SK-N-SH (cell line): ENCODE measurements around the gene IFNAR1. TPM values are rescaled to one million over a fixed set of nuclear protein-coding genes. Genes with fewer than 3 reads are reported as not detected.

Source experiments
- CTCF ChIA-PET: fragments of 300-600, 350-600 bp; formaldehyde crosslinking; extraction: SDS; loops from one replicate; lab custom pipeline; 2021; lab: Yijun Ruan, JAX
- POLR2A ChIA-PET: fragments of 350-600 bp; sonication (Branson Sonifier 250); formaldehyde crosslinking; extraction: SDS; loops from one replicate; lab custom pipeline; 2020; ENCODE audit warnings: antibody characterized with exemption, inconsistent platforms; lab: Yijun Ruan, JAX
- DNase-seq: peaks from one replicate; pipeline ENCODE4 v3.0.0; 2012
- H2AFZ ChIP-seq: fragments of 200-600 bp; sonication (generic); 2 replicates; pipeline ENCODE4 v1.8.1; 2016; ENCODE audit warnings: antibody characterized with exemption, mild to moderate bottlenecking, low read depth
- H3F3A ChIP-seq: fragments of 200-600 bp; sonication (generic); replicated peaks from 2 replicates; pipeline ENCODE3; 2016; ENCODE audit warnings: antibody characterized with exemption, mild to moderate bottlenecking; ENCODE audit not compliant: insufficient read depth
- H3K27ac ChIP-seq, 2 experiments: fragments of 200-500 bp in 1 of 2; fragments of 200-600 bp in 1 of 2; sonication (Bioruptor generic) in 1 of 2; sonication (generic), shearing (Covaris generic) in 1 of 2; 2 replicates each; pipeline versions ENCODE4 v1.5.1 to v1.6.1; 2014 to 2016; ENCODE audit warnings: low read depth in 2 of 2, inconsistent platforms in 1 of 2, low read length in 1 of 2, mild to moderate bottlenecking in 1 of 2, mixed read lengths in 1 of 2
- H3K27me3 ChIP-seq: fragments of 200-600 bp; sonication (generic), shearing (Covaris generic); 2 replicates; pipeline ENCODE4 v1.6.1; 2016; ENCODE audit warnings: mixed run types; ENCODE audit not compliant: insufficient read depth
- H3K36me3 ChIP-seq, 2 experiments: fragments of 200-500 bp in 1 of 2; fragments of 200-600 bp in 1 of 2; sonication (Bioruptor generic) in 1 of 2; sonication (generic) in 1 of 2; replicated peaks in 1 of 2; 2 replicates each; pipeline versions ENCODE3 to v1.5.1; 2014 to 2016; ENCODE audit warnings: low read length in 1 of 2, mild to moderate bottlenecking in 1 of 2; ENCODE audit not compliant: insufficient read depth in 2 of 2, control insufficient read depth in 1 of 2
- H3K4me1 ChIP-seq, 2 experiments: fragments of 200-500 bp in 1 of 2; fragments of 200-600 bp in 1 of 2; sonication (Bioruptor generic) in 1 of 2; sonication (generic), shearing (Covaris generic) in 1 of 2; 2 replicates each; pipeline versions ENCODE4 v1.5.1 to v1.6.1; 2014 to 2016; ENCODE audit warnings: low read depth in 1 of 2, low read length in 1 of 2, mixed run types in 1 of 2; ENCODE audit not compliant: insufficient read depth in 2 of 2, control insufficient read depth in 1 of 2
- H3K4me2 ChIP-seq: fragments of 200-600 bp; sonication (generic), shearing (Covaris generic); 2 replicates; pipeline ENCODE4 v1.6.1; 2017; ENCODE audit warnings: mixed run types
- H3K4me3 ChIP-seq, 2 experiments: fragments of 200-500 bp in 1 of 2; fragments of 200-600 bp in 1 of 2; sonication (Bioruptor generic) in 1 of 2; sonication (generic), shearing (Covaris generic) in 1 of 2; 2 replicates each; pipeline versions ENCODE4 v1.5.1 to v1.8.1; 2014 to 2016; ENCODE audit warnings: low read depth in 2 of 2, inconsistent platforms in 1 of 2, low read length in 1 of 2, mild to moderate bottlenecking in 1 of 2, mixed read lengths in 1 of 2, moderate library complexity in 1 of 2
- H3K79me2 ChIP-seq: fragments of 200-600 bp; sonication (generic); 2 replicates; pipeline ENCODE4 v1.8.1; 2017; ENCODE audit warnings: mild to moderate bottlenecking; ENCODE audit not compliant: insufficient read depth
- H3K9ac ChIP-seq: fragments of 200-600 bp; sonication (generic); 2 replicates; pipeline ENCODE4 v1.6.1; 2017; ENCODE audit warnings: mixed run types
- H3K9me2 ChIP-seq: fragments of 200-600 bp; sonication (generic); 2 replicates; pipeline ENCODE4 v1.6.1; 2017; ENCODE audit warnings: mixed run types
- H3K9me3 ChIP-seq: fragments of 200-600 bp; sonication (generic); 2 replicates; pipeline ENCODE4 v1.6.1; 2017; ENCODE audit warnings: mixed run types, mild to moderate bottlenecking, moderate library complexity
- H4K20me1 ChIP-seq: fragments of 200-600 bp; sonication (generic); 2 replicates; pipeline ENCODE4 v1.6.1; 2017; ENCODE audit warnings: mild to moderate bottlenecking, mixed run types; ENCODE audit not compliant: insufficient read depth
- FOSL2 ChIP-seq: IDR thresholded peaks from 2 replicates; pipeline ENCODE4 v1.4.0; 2012; ENCODE audit warnings: low read depth, mild to moderate bottlenecking, moderate library complexity, borderline replicate concordance
- FOXJ3 ChIP-seq: sonication (generic); formaldehyde crosslinking; IDR thresholded peaks from 2 replicates; pipeline ENCODE4 v1.5.1; 2020; ENCODE audit warnings: mild to moderate bottlenecking, missing genetic modification reagents
- FOXM1 ChIP-seq: IDR thresholded peaks from 2 replicates; pipeline ENCODE4 v1.4.0; 2012; ENCODE audit warnings: low read depth, mild to moderate bottlenecking
- GABPA ChIP-seq: IDR thresholded peaks from 2 replicates; pipeline ENCODE4 v1.4.0; 2012; ENCODE audit warnings: low read depth, mild to moderate bottlenecking
- GATA2 ChIP-seq: sonication (generic); formaldehyde crosslinking; IDR thresholded peaks from 2 replicates; pipeline ENCODE4 v1.5.0; 2020; ENCODE audit warnings: mild to moderate bottlenecking, missing genetic modification reagents
- MXI1 ChIP-seq: IDR thresholded peaks from 2 replicates; pipeline ENCODE4 v1.6.1; 2012; ENCODE audit warnings: mild to moderate bottlenecking, low read depth, low read length, improper control_type of control experiment
- NFIC ChIP-seq: IDR thresholded peaks from 2 replicates; pipeline ENCODE4 v1.4.0; 2012; ENCODE audit warnings: borderline replicate concordance
- RAD21 ChIP-seq: IDR thresholded peaks from 2 replicates; pipeline ENCODE4 v1.6.1; 2012; ENCODE audit warnings: mild to moderate bottlenecking, low read length
- SMC3 ChIP-seq: IDR thresholded peaks from 2 replicates; pipeline ENCODE4 v1.6.1; 2012; ENCODE audit warnings: low read depth, low read length, improper control_type of control experiment
- WGBS: methylation state at CpG from one replicate; pipeline ENCODE4 v1.1.6; 2017; ENCODE audit warnings: low lambda C conversion rate; 5-methylcytosine and 5-hydroxymethylcytosine counted together
- polyA plus RNA-seq, 3 experiments: library from polyadenylated mRNA; depleted of rRNA; stranded (reverse); fragments of >200 nt; gene quantifications; 2 replicates each; pipeline ENCODE4 v1.2.3, GENCODE V29; 2012
- TF ChIP-seq, protein P1 (sequence below): IDR thresholded peaks from 2 replicates; pipeline ENCODE4 v1.4.0; 2012; ENCODE audit warnings: low read depth, borderline replicate concordance
- TF ChIP-seq, protein P2 (sequence below): fragments of 200-600 bp; sonication (generic); IDR thresholded peaks from 2 replicates; pipeline ENCODE4 v1.6.1; 2017; ENCODE audit warnings: antibody characterized with exemption, mild to moderate bottlenecking, moderate library complexity
- TF ChIP-seq, protein P3 (sequence below): fragments of 150-350 bp; IDR thresholded peaks from 2 replicates; pipeline ENCODE4 v1.6.1; 2017; ENCODE audit warnings: antibody characterized with exemption, low read length, low read depth, borderline replicate concordance

Gene IFNAR1
- polyA plus RNA-seq, 1 of the 3 experiments (the other 2 are of a cell fraction): 12.2 TPM

DNA sequence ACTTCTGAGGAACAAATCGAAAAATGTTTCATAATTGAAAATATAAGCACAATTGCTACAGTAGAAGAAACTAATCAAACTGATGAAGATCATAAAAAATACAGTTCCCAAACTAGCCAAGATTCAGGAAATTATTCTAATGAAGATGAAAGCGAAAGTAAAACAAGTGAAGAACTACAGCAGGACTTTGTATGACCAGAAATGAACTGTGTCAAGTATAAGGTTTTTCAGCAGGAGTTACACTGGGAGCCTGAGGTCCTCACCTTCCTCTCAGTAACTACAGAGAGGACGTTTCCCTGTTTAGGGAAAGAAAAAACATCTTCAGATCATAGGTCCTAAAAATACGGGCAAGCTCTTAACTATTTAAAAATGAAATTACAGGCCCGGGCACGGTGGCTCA lies 30.6 kb downstream of the IFNAR1 start:
- no peaks in the 10 kb centered on the region for H3K27me3 ChIP-seq
- no peaks in the 10 kb centered on the region for H3K79me2 ChIP-seq
- ChIA-PET POLR2A (no interaction called here), CTCF (interaction anchor here (0.6 kb wide), 1 partner anchor 1334 kb away, joined by 3 read pairs; no protein-coding TSS in a partner anchor)
- H2AFZ ChIP-seq: no peak overlapping the region
- no peak overlapping the region for H3K9ac ChIP-seq
- H3K4me1 ChIP-seq: no peaks in the 10 kb centered on the region
- H4K20me1 ChIP-seq: no peaks in the 10 kb centered on the region
- H3K27ac ChIP-seq: no peak overlapping the region
- peaks cover 11% of the 10 kb centered on the region for H3F3A ChIP-seq
- no peaks in the 10 kb centered on the region for H3K9me2 ChIP-seq
- peaks cover 33 to 38% of the 10 kb centered on the region in 2 experiments for H3K36me3 ChIP-seq
- TF ChIP-seq, protein P1, sequence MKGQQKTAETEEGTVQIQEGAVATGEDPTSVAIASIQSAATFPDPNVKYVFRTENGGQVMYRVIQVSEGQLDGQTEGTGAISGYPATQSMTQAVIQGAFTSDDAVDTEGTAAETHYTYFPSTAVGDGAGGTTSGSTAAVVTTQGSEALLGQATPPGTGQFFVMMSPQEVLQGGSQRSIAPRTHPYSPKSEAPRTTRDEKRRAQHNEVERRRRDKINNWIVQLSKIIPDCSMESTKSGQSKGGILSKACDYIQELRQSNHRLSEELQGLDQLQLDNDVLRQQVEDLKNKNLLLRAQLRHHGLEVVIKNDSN: no peak
- TF ChIP-seq FOXM1: no peak
- TF ChIP-seq, protein P2, sequence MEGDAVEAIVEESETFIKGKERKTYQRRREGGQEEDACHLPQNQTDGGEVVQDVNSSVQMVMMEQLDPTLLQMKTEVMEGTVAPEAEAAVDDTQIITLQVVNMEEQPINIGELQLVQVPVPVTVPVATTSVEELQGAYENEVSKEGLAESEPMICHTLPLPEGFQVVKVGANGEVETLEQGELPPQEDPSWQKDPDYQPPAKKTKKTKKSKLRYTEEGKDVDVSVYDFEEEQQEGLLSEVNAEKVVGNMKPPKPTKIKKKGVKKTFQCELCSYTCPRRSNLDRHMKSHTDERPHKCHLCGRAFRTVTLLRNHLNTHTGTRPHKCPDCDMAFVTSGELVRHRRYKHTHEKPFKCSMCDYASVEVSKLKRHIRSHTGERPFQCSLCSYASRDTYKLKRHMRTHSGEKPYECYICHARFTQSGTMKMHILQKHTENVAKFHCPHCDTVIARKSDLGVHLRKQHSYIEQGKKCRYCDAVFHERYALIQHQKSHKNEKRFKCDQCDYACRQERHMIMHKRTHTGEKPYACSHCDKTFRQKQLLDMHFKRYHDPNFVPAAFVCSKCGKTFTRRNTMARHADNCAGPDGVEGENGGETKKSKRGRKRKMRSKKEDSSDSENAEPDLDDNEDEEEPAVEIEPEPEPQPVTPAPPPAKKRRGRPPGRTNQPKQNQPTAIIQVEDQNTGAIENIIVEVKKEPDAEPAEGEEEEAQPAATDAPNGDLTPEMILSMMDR: no peak
- no peak for TF ChIP-seq GATA2 (CRISPR knock-in tag)
- no peak for TF ChIP-seq FOXJ3 (CRISPR knock-in tag)
- no peak for TF ChIP-seq SMC3
- no peak for TF ChIP-seq FOSL2
- no peak for TF ChIP-seq GABPA
- no peak overlapping the region for H3K4me2 ChIP-seq
- WGBS: 94% methylated on average over 6 of the region's 6 CpGs
- H3K9me3 ChIP-seq: no peaks in the 10 kb centered on the region
- DNase-seq: no peak
- no peak overlapping the region for H3K4me3 ChIP-seq

DNA sequence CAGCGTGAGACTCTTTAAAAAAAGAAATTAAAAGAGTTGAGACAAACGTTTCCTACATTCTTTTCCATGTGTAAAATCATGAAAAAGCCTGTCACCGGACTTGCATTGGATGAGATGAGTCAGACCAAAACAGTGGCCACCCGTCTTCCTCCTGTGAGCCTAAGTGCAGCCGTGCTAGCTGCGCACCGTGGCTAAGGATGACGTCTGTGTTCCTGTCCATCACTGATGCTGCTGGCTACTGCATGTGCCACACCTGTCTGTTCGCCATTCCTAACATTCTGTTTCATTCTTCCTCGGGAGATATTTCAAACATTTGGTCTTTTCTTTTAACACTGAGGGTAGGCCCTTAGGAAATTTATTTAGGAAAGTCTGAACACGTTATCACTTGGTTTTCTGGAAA lies 31.2 kb downstream of the IFNAR1 start:
- no peak overlapping the region for H3K4me2 ChIP-seq
- no peak overlapping the region for H2AFZ ChIP-seq
- no peaks in the 10 kb centered on the region for H3K9me3 ChIP-seq
- no peak for DNase-seq
- POLR2A ChIA-PET: no interaction called here
- peaks cover 17% of the 10 kb centered on the region for H3F3A ChIP-seq
- CTCF ChIA-PET: interaction anchor here (1.3 to 2.2 kb wide), 2 partner anchors 8 to 156 kb away, joined by 4 to 5 read pairs; no protein-coding TSS in a partner anchor
- H3K9me2 ChIP-seq: no peaks in the 10 kb centered on the region
- H3K27ac ChIP-seq: no peak overlapping the region
- H3K4me3 ChIP-seq: no peak overlapping the region
- peaks cover 2 to 4% of the 10 kb centered on the region in 2 experiments; a peak in 2 of 4 replicates for H3K4me1 ChIP-seq
- H3K9ac ChIP-seq: no peak overlapping the region
- H4K20me1 ChIP-seq: no peaks in the 10 kb centered on the region
- TF ChIP-seq, protein P3, sequence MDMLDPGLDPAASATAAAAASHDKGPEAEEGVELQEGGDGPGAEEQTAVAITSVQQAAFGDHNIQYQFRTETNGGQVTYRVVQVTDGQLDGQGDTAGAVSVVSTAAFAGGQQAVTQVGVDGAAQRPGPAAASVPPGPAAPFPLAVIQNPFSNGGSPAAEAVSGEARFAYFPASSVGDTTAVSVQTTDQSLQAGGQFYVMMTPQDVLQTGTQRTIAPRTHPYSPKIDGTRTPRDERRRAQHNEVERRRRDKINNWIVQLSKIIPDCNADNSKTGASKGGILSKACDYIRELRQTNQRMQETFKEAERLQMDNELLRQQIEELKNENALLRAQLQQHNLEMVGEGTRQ: no peak
- TF ChIP-seq RAD21 (no peak), MXI1 (no peak), GATA2 (CRISPR knock-in tag) (no peak), NFIC (no peak), SMC3 (no peak), GABPA (no peak)
- H3K27me3 ChIP-seq: no peaks in the 10 kb centered on the region
- 91% methylated on average over 11 of the region's 11 CpGs for WGBS
- H3K79me2 ChIP-seq: no peaks in the 10 kb centered on the region
- peaks cover 32 to 34% of the 10 kb centered on the region in 2 experiments for H3K36me3 ChIP-seq
